K562 (cell line): ENCODE measurements around the gene MFSD6. TPM values are rescaled to one million over a fixed set of nuclear protein-coding genes. Genes with fewer than 3 reads are reported as not detected.

ENCODE experiments used
- ATAC-seq: fragments of 200-7000 bp; cut with Tn5 transposase; 3 replicates; pipeline ENCODE4 v1.9.1; 2020; ENCODE audit warnings: moderate library complexity
- BruUV-seq: library from RNA; stranded (reverse); fragments of 400-500 nt; replicated peaks from 2 replicates; lab custom pipeline; 2021; lab: Mats Ljungman, UMichigan
- CTCF ChIA-PET: fragments of 300-600 bp; formaldehyde crosslinking; extraction: SDS; loops from one replicate; lab custom pipeline; 2021; ENCODE audit warnings: low intra/inter-chr PET ratio; lab: Yijun Ruan, JAX
- POLR2A ChIA-PET: fragments of 300-600, 350-650 bp; sonication (Branson Sonifier 250); formaldehyde crosslinking; extraction: SDS; loops from one replicate; lab custom pipeline; 2021; ENCODE audit warnings: antibody characterized with exemption, inconsistent platforms; lab: Yijun Ruan, JAX
- DNase-seq, 4 experiments: peaks; one replicate each; pipeline versions ENCODE4 v3.0.0 to v3.0.0-alpha.2; 2011 to 2018; ENCODE audit warnings: low spot score in 3 of 4, mixed read lengths in 3 of 4; ENCODE audit errors: extremely low read depth in 1 of 4
- FAIRE-seq: peaks from 2 replicates; lab custom pipeline; 2011; peaks lifted over from hg19 to GRCh38; lab: Jason Lieb, UNC
- H2AFZ ChIP-seq: 2 replicates; pipeline ENCODE4 v1.6.0; 2011; ENCODE audit warnings: low read depth, low read length, control low read depth, inconsistent platforms
- H3K27ac ChIP-seq: fragments of 200-600 bp; 3 replicates; pipeline ENCODE4 v1.8.0; 2011; ENCODE audit warnings: low read depth, mild to moderate bottlenecking, control low read depth, inconsistent platforms, low read length, moderate library complexity, mixed read lengths; ENCODE audit errors: extremely low read depth
- H3K27me3 ChIP-seq, 2 experiments: fragments of 300-600 bp in 1 of 2; 2 replicates in 1 of 2; 3 replicates in 1 of 2; pipeline versions ENCODE4 v1.6.0 to v1.8.0; 2011; ENCODE audit warnings: inconsistent platforms in 2 of 2, low read length in 2 of 2, mild to moderate bottlenecking in 1 of 2, mixed read lengths in 1 of 2, moderate library complexity in 1 of 2; ENCODE audit not compliant: control insufficient read depth in 2 of 2, insufficient read depth in 2 of 2
- H3K36me3 ChIP-seq: fragments of 300-600 bp; 3 replicates; pipeline ENCODE4 v1.8.0; 2011; ENCODE audit warnings: mild to moderate bottlenecking, low read length, inconsistent platforms; ENCODE audit not compliant: control insufficient read depth, insufficient read depth
- H3K4me1 ChIP-seq, 2 experiments: fragments of 200-600 bp in 1 of 2; replicated peaks in 1 of 2; 2 replicates in 1 of 2; 3 replicates in 1 of 2; pipeline versions ENCODE4 v1.5.1 to v1.8.0; 2011; ENCODE audit warnings: inconsistent platforms in 2 of 2, low read length in 2 of 2, mild to moderate bottlenecking in 1 of 2, mixed read lengths in 1 of 2, moderate library complexity in 1 of 2; ENCODE audit not compliant: control insufficient read depth in 2 of 2, insufficient read depth in 2 of 2
- H3K4me2 ChIP-seq: 2 replicates; pipeline ENCODE4 v1.6.1; 2011; ENCODE audit warnings: low read length, control low read depth, inconsistent platforms, mixed read lengths; ENCODE audit not compliant: insufficient read depth
- H3K4me3 ChIP-seq: fragments of 200-600 bp; sonication (generic), shearing (Covaris generic); 2 replicates; pipeline ENCODE4 v1.5.1; 2016; ENCODE audit warnings: control low read depth, inconsistent platforms
- H3K79me2 ChIP-seq: fragments of 200-600 bp; 3 replicates; pipeline ENCODE4 v1.8.0; 2011; ENCODE audit warnings: low read length, inconsistent platforms; ENCODE audit not compliant: control insufficient read depth, insufficient read depth
- H3K9ac ChIP-seq, 2 experiments: 2 replicates each; pipeline versions ENCODE4 v1.6.0 to v1.6.1; 2011; ENCODE audit warnings: low read depth in 2 of 2, low read length in 2 of 2, control low read depth in 1 of 2, inconsistent platforms in 1 of 2, mild to moderate bottlenecking in 1 of 2, mixed read lengths in 1 of 2; ENCODE audit not compliant: insufficient read depth in 1 of 2
- H3K9me1 ChIP-seq: one replicate; pipeline ENCODE4 v1.6.0; 2011; ENCODE audit warnings: inconsistent platforms, mild to moderate bottlenecking, low read length, moderate library complexity; ENCODE audit not compliant: control insufficient read depth, insufficient read depth
- H3K9me3 ChIP-seq: replicated peaks from 2 replicates; pipeline ENCODE4 v1.5.1; 2011; ENCODE audit warnings: low read depth, low read length, inconsistent platforms; ENCODE audit not compliant: control insufficient read depth, insufficient read depth
- H4K20me1 ChIP-seq: replicated peaks from 2 replicates; pipeline ENCODE4 v1.6.1; 2011; ENCODE audit warnings: low read length, inconsistent platforms, mixed read lengths; ENCODE audit not compliant: control insufficient read depth, insufficient read depth
- ARID3A ChIP-seq: IDR thresholded peaks from 2 replicates; pipeline ENCODE4 v1.6.1; 2012; ENCODE audit warnings: low read depth, low read length, improper control_type of control experiment, borderline replicate concordance
- BRF1 ChIP-seq: IDR thresholded peaks from 3 replicates; pipeline ENCODE4 v1.6.1; 2011; ENCODE audit warnings: borderline replicate concordance, mild to moderate bottlenecking; ENCODE audit not compliant: insufficient read length; ENCODE audit errors: extremely low read depth
- E2F5 ChIP-seq: sonication (generic); formaldehyde crosslinking; IDR thresholded peaks from 2 replicates; pipeline ENCODE4 v1.8.0; 2022; ENCODE audit warnings: mild to moderate bottlenecking, missing genetic modification reagents
- FOXJ2 ChIP-seq: fragments of 200-800 bp; sonication (Bioruptor generic); IDR thresholded peaks from 2 replicates; pipeline ENCODE4 v1.6.1; 2016; ENCODE audit warnings: missing genetic modification characterization, missing compliant biosample characterization
- GABPA ChIP-seq: fragments of 200-800 bp; sonication (Bioruptor generic); conservative IDR thresholded peaks from 2 replicates; pipeline ENCODE4 v1.6.1; 2016; ENCODE audit warnings: low read depth, missing genetic modification characterization, missing compliant biosample characterization
- HNRNPLL ChIP-seq: fragments of 200-400 bp; formaldehyde crosslinking; IDR thresholded peaks from 2 replicates; pipeline ENCODE4 v1.6.1; 2017; ENCODE audit warnings: low read length, low read depth, mild to moderate bottlenecking; ENCODE audit not compliant: poor library complexity, severe bottlenecking
- RBM14 ChIP-seq: fragments of 200-400 bp; formaldehyde crosslinking; IDR thresholded peaks from 2 replicates; pipeline ENCODE4 v1.6.1; 2018; ENCODE audit warnings: low read depth, mild to moderate bottlenecking, low read length, moderate library complexity, borderline replicate concordance; ENCODE audit not compliant: insufficient read depth
- TCF7 ChIP-seq: sonication (generic); IDR thresholded peaks from 2 replicates; pipeline ENCODE4 v1.6.1; 2016; ENCODE audit warnings: antibody characterized with exemption, borderline replicate concordance
- XRCC4 ChIP-seq: IDR thresholded peaks from one replicate; pipeline ENCODE4 v1.6.1; 2011; ENCODE audit not compliant: insufficient read depth, insufficient read length; ENCODE audit errors: extremely low read depth
- ZNF121 ChIP-seq: sonication (generic); formaldehyde crosslinking; conservative IDR thresholded peaks from 2 replicates; pipeline ENCODE4 v1.8.0; 2022; ENCODE audit warnings: missing genetic modification reagents
- ZNF431 ChIP-seq: sonication (generic); formaldehyde crosslinking; IDR thresholded peaks from 2 replicates; pipeline ENCODE4 v1.8.0; 2022; ENCODE audit warnings: mild to moderate bottlenecking, missing genetic modification reagents
- ZNF561 ChIP-seq: fragments of 450-650 bp; formaldehyde crosslinking; conservative IDR thresholded peaks from 2 replicates; pipeline ENCODE4 v1.4.0; 2020; ENCODE audit warnings: mild to moderate bottlenecking, moderate library complexity
- ZNF589 ChIP-seq: fragments of 200-800 bp; sonication (Bioruptor generic); IDR thresholded peaks from 2 replicates; pipeline ENCODE4 v1.6.1; 2016; ENCODE audit warnings: low read depth, missing genetic modification characterization, missing compliant biosample characterization
- ZNF639 ChIP-seq, 2 experiments: fragments of 200-800 bp in 1 of 2; sonication (Bioruptor generic) in 1 of 2; sonication (generic) in 1 of 2; formaldehyde crosslinking in 1 of 2; IDR thresholded peaks in 1 of 2; conservative IDR thresholded peaks in 1 of 2; 2 replicates each; pipeline versions ENCODE4 v1.5.0 to v1.6.1; 2016 to 2020; ENCODE audit warnings: missing compliant biosample characterization in 1 of 2, missing genetic modification characterization in 1 of 2, missing genetic modification reagents in 1 of 2
- whole genome bisulfite sequencing: fragments of 100-300 bp; shearing (Covaris generic); methylation state at CpG from one replicate; pipeline ENCODE4 v1.1.6; 2016; ENCODE audit warnings: low coverage, mixed read lengths; ENCODE audit not compliant: insufficient coverage; ENCODE audit errors: missing lambda C conversion rate; 5-methylcytosine and 5-hydroxymethylcytosine counted together
- in situ Hi-C: fragments of 300-500 bp; cut with MboI; formaldehyde crosslinking; loops from 4 replicates; pipeline ENCODE4 v1.15.0; 2018; ENCODE audit warnings: inconsistent platforms, mixed read lengths
- intact Hi-C: fragments of 100-400 bp; cut with micrococcal nuclease; formaldehyde crosslinking; loops from 2 replicates; pipeline ENCODE4 v1.14.2; 2022
- polyA plus RNA-seq, 8 experiments: library from polyadenylated mRNA; depleted of rRNA in 4 of 8; stranded (reverse) in 5 of 8; unstranded in 3 of 8; fragments of >200 nt; fragmentation: Nextera tagmentation in 2 of 8; fragmentation: Illumina TruSeq in 1 of 8; extraction: Ambion mirVana in 2 of 8; extraction: Trizol in 1 of 8; gene quantifications; 2 replicates each; pipeline versions ENCODE4 v1.2.1 to v1.2.3, GENCODE V29; 2011 to 2014; ENCODE audit warnings: inconsistent platforms in 1 of 8, missing spikeins in 1 of 8
- total RNA-seq, 7 experiments: library from RNA; depleted of rRNA in 6 of 7; stranded (reverse); fragments of >200 nt in 6 of 7; fragmentation: Illumina TruSeq in 2 of 7; extraction: Trizol in 2 of 7; gene quantifications; 2 replicates each; pipeline versions ENCODE4 v1.2.1 to v1.2.3, GENCODE V29; 2011 to 2021; ENCODE audit warnings: low replicate concordance in 1 of 7

The MFSD6 gene
- total and polyA plus RNA-seq, 9 of the 15 experiments (the other 6 are each of a cell fraction or from before 2014, with no cell fraction given): 1.1 to 7.9 (median 4.4) TPM

GRCh38 chr2:190524928-190525327 is 116.8 kb downstream of the MFSD6 start (continued):
- TF ChIP-seq E2F5 (CRISPR knock-in tag): no peak
- no peak for TF ChIP-seq FOXJ2 (tag)
- no peak for TF ChIP-seq ARID3A
- TF ChIP-seq, all 486 proteins: peak for 0

GRCh38 chr2:190526105-190526750 is 118.1 kb downstream of the MFSD6 start:
- Histone ChIP-seq H3K4me3 (no peak overlapping the region), H2AFZ (no peak overlapping the region)

More at GRCh38 chr2:190526105-190526750, 118.1 kb downstream of the MFSD6 start:
- Histone ChIP-seq H3K27me3 (no peaks in the 10 kb centered on the region), H4K20me1 (no peaks in the 10 kb centered on the region), H3K27ac (no peak overlapping the region), H3K4me2 (no peak overlapping the region), H3K4me1 (peaks cover 0 to 25% of the 10 kb centered on the region in 2 experiments; a peak in 3 of 5 replicates), H3K36me3 (no peaks in the 10 kb centered on the region), H3K9me3 (no peaks in the 10 kb centered on the region), H3K9ac (no peak overlapping the region), H3K9me1 (no peaks in the 10 kb centered on the region), H3K79me2 (no peaks in the 10 kb centered on the region)
- FAIRE-seq (no peak), ATAC-seq (no peak), DNase-seq (no peak)
- BruUV-seq: no TSS peak
- in situ Hi-C loops: no loop called here
- 82% methylated on average over 4 of the region's 4 CpGs for WGBS
- ChIA-PET CTCF (no interaction called here), POLR2A (interaction anchor here (0.7 kb wide), 1 partner anchor 687 kb away, joined by 3 read pairs; no protein-coding TSS in a partner anchor)
- intact Hi-C loops: no loop called here
- TF ChIP-seq ZNF121 (CRISPR knock-in tag): no peak
- TF ChIP-seq GABPA (tag): no peak
- TF ChIP-seq ZNF639 (CRISPR knock-in tag; conservative IDR thresholded peaks at IDR 0.05 in 1 of 2, IDR thresholded peaks at IDR 0.05 in 1 of 2): no peak
- no peak for TF ChIP-seq HNRNPLL
- TF ChIP-seq ZNF431 (CRISPR knock-in tag): no peak
- no peak for TF ChIP-seq XRCC4
- TF ChIP-seq RBM14: no peak
- TF ChIP-seq TCF7: no peak
- TF ChIP-seq ZNF561 (CRISPR knock-in tag): no peak
- TF ChIP-seq BRF1: no peak
- no peak for TF ChIP-seq ZNF589 (CRISPR knock-in tag)
